Hepatocyte (in vitro differentiated cells): ENCODE data around the gene AKNAD1. TPM values are rescaled to one million over a fixed set of nuclear protein-coding genes. Genes with fewer than 3 reads are reported as not detected.

Experiments
- DNase-seq: peaks from one replicate; pipeline ENCODE4 v3.0.0-alpha.2; 2016; ENCODE audit warnings: low spot score
- H2AFZ ChIP-seq: fragments of 200-600 bp; sonication (generic); 2 replicates; pipeline ENCODE4 v1.6.0; 2016; ENCODE audit warnings: antibody characterized with exemption, mild to moderate bottlenecking
- H3K27ac ChIP-seq: fragments of 200-600 bp; sonication (generic); 2 replicates; pipeline ENCODE4 v1.5.1; 2016; ENCODE audit warnings: mild to moderate bottlenecking
- H3K27me3 ChIP-seq: fragments of 200-600 bp; sonication (generic); 2 replicates; pipeline ENCODE4 v1.6.1; 2016
- H3K36me3 ChIP-seq: fragments of 200-600 bp; sonication (generic); replicated peaks from 2 replicates; pipeline ENCODE4 v1.5.1; 2016; ENCODE audit warnings: low read depth; ENCODE audit not compliant: insufficient read depth
- H3K4me1 ChIP-seq: fragments of 200-600 bp; sonication (generic); 2 replicates; pipeline ENCODE4 v1.5.1; 2016; ENCODE audit warnings: mild to moderate bottlenecking, moderate library complexity; ENCODE audit not compliant: insufficient read depth
- H3K4me2 ChIP-seq: fragments of 200-600 bp; sonication (generic); 2 replicates; pipeline ENCODE4 v1.6.0; 2016
- H3K4me3 ChIP-seq: fragments of 200-600 bp; sonication (generic); 2 replicates; pipeline ENCODE4 v1.5.1; 2016; ENCODE audit warnings: mild to moderate bottlenecking
- H3K79me2 ChIP-seq: fragments of 200-600 bp; sonication (generic); 2 replicates; pipeline ENCODE4 v1.6.0; 2017; ENCODE audit warnings: mild to moderate bottlenecking
- H3K9me2 ChIP-seq: fragments of 200-600 bp; sonication (generic); replicated peaks from 2 replicates; pipeline ENCODE4 v1.6.0; 2017; ENCODE audit warnings: mild to moderate bottlenecking; ENCODE audit not compliant: insufficient read depth
- H3K9me3 ChIP-seq: fragments of 200-600 bp; sonication (generic); 2 replicates; pipeline ENCODE4 v1.5.1; 2016; ENCODE audit warnings: low read depth, mild to moderate bottlenecking
- H4K20me1 ChIP-seq: fragments of 200-600 bp; sonication (generic); 2 replicates; pipeline ENCODE4 v1.6.0; 2016; ENCODE audit warnings: mild to moderate bottlenecking; ENCODE audit not compliant: insufficient read depth, poor library complexity, severe bottlenecking
- CTCF ChIP-seq: fragments of 200-600 bp; sonication (generic); IDR thresholded peaks from 2 replicates; pipeline ENCODE4 v1.5.1; 2016; ENCODE audit warnings: antibody characterized with exemption, mild to moderate bottlenecking; ENCODE audit not compliant: poor library complexity
- EZH2 ChIP-seq: fragments of 200-600 bp; sonication (generic); IDR thresholded peaks from 2 replicates; pipeline ENCODE4 v1.6.1; 2016; ENCODE audit warnings: antibody characterized with exemption, mild to moderate bottlenecking, borderline replicate concordance
- EZH2phosphoT487 ChIP-seq: fragments of 200-600 bp; sonication (generic); IDR thresholded peaks from one replicate; pipeline ENCODE4 v1.6.1; 2018; ENCODE audit warnings: antibody characterized with exemption, mild to moderate bottlenecking, low read depth, moderate library complexity; ENCODE audit not compliant: unreplicated experiment, severe bottlenecking
- WGBS: methylation state at CpG from one replicate; pipeline ENCODE4 v1.1.6; 2016; ENCODE audit warnings: low lambda C conversion rate; ENCODE audit errors: missing lambda C conversion rate; 5-methylcytosine and 5-hydroxymethylcytosine counted together
- polyA plus RNA-seq: library from polyadenylated mRNA; unstranded; fragments of >200 nt; fragmentation: Nextera tagmentation; extraction: Ambion mirVana; gene quantifications from 2 replicates; pipeline ENCODE4 v1.2.1, GENCODE V29; 2016
- total RNA-seq: library from RNA; depleted of rRNA; stranded (reverse); fragments of >200 nt; gene quantifications from 2 replicates; pipeline ENCODE4 v1.2.3, GENCODE V29; 2014

Gene AKNAD1
- total and polyA plus RNA-seq, 2 experiments from 2014 or later = 0.80 TPM; not detected in 1

GRCh38 chr1:108830119-108831008 lies 26.5 kb downstream of the AKNAD1 start:
- H4K20me1 ChIP-seq = no peaks in the 10 kb centered on the region
- peak overlapping the region; percentile 22 for H2AFZ ChIP-seq
- 79% methylated on average over 20 of the region's 20 CpGs for WGBS
- peaks cover 19% of the 10 kb centered on the region for H3K4me1 ChIP-seq
- H3K9me2 ChIP-seq = no peaks in the 10 kb centered on the region
- H3K27ac ChIP-seq = peak overlapping the region; percentile 83
- no peak for TF ChIP-seq CTCF
- no peak for TF ChIP-seq EZH2phosphoT487
- no peak for TF ChIP-seq EZH2
- no peak overlapping the region for H3K4me3 ChIP-seq
- H3K36me3 ChIP-seq = no peaks in the 10 kb centered on the region
- no peaks in the 10 kb centered on the region for H3K9me3 ChIP-seq
- H3K27me3 ChIP-seq = no peaks in the 10 kb centered on the region
- H3K4me2 ChIP-seq = peak overlapping the region; percentile 15
- peak; percentile 36 for DNase-seq
- no peaks in the 10 kb centered on the region for H3K79me2 ChIP-seq

GRCh38 chr1:108829498-108829916 lies 27.4 kb downstream of the AKNAD1 start:
- 69% methylated on average over 6 of the region's 6 CpGs for WGBS
- no peak for DNase-seq
- no peaks in the 10 kb centered on the region for H3K27me3 ChIP-seq
- no peaks in the 10 kb centered on the region for H3K9me2 ChIP-seq
- no peak for TF ChIP-seq EZH2phosphoT487
- TF ChIP-seq CTCF = no peak
- no peak for TF ChIP-seq EZH2
- H2AFZ ChIP-seq = no peak overlapping the region
- H3K4me3 ChIP-seq = no peak overlapping the region
- H3K27ac ChIP-seq = peak overlapping the region; percentile 83
- H3K4me1 ChIP-seq = peaks cover 19% of the 10 kb centered on the region
- no peak overlapping the region for H3K4me2 ChIP-seq
- H3K79me2 ChIP-seq = no peaks in the 10 kb centered on the region
- H4K20me1 ChIP-seq = no peaks in the 10 kb centered on the region
- H3K9me3 ChIP-seq = no peaks in the 10 kb centered on the region
- no peaks in the 10 kb centered on the region for H3K36me3 ChIP-seq

- no peaks in the 10 kb centered on the region for H3K79me2 ChIP-seq
- H2AFZ ChIP-seq = peak overlapping the region; percentile 42
- peak overlapping the region; percentile 62 for H3K4me2 ChIP-seq
- 30% methylated on average over 12 of the region's 12 CpGs for WGBS
- no peaks in the 10 kb centered on the region for H3K27me3 ChIP-seq
- peaks cover 19% of the 10 kb centered on the region for H3K4me1 ChIP-seq
- DNase-seq = peak; percentile 88
- no peak for TF ChIP-seq EZH2
- TF ChIP-seq CTCF = peak; percentile 74
- H4K20me1 ChIP-seq = no peaks in the 10 kb centered on the region
- no peaks in the 10 kb centered on the region for H3K9me3 ChIP-seq
- peak overlapping the region; percentile 83 for H3K27ac ChIP-seq
- H3K36me3 ChIP-seq = no peaks in the 10 kb centered on the region
- no peak overlapping the region for H3K4me3 ChIP-seq
- no peaks in the 10 kb centered on the region for H3K9me2 ChIP-seq
Observed at GRCh38 chr1:108828074-108828961, 28.6 kb downstream of the AKNAD1 start.
